Natural killer cell (primary cell): ENCODE results near the gene FASTKD3. TPM values are rescaled to one million over a fixed set of nuclear protein-coding genes. Genes with fewer than 3 reads are reported as not detected.

ENCODE experiments used
- ATAC-seq, 3 donors: fragments of 150-1000 bp in 2 of 3; fragments of 200-7000 bp in 1 of 3; cut with Tn5 transposase; 1 replicate in 1 of 3; 2 replicates in 2 of 3; pipeline ENCODE4 v1.10.0; 2021; ENCODE audit warnings: mild to moderate bottlenecking in 2 of 3, moderate library complexity in 2 of 3
- DNase-seq, 2 donors: peaks; one replicate each; pipeline versions ENCODE4 v3.0.0 to v3.0.0-alpha.2; 2013 to 2021; ENCODE audit warnings: mixed read lengths in 1 of 2
- H3K27ac ChIP-seq: one replicate; pipeline ENCODE4 v1.5.1; 2013; ENCODE audit warnings: mild to moderate bottlenecking, low read length
- H3K27me3 ChIP-seq: one replicate; pipeline ENCODE4 v1.6.1; 2013; ENCODE audit warnings: low read length; ENCODE audit not compliant: control insufficient read depth, insufficient read depth
- H3K36me3 ChIP-seq: one replicate; pipeline ENCODE4 v1.6.1; 2013; ENCODE audit warnings: low read length; ENCODE audit not compliant: control insufficient read depth, insufficient read depth
- H3K4me1 ChIP-seq: one replicate; pipeline ENCODE4 v1.6.1; 2013; ENCODE audit warnings: low read length; ENCODE audit not compliant: control insufficient read depth, insufficient read depth
- H3K4me3 ChIP-seq: one replicate; pipeline ENCODE4 v1.5.1; 2013; ENCODE audit warnings: low read length
- H3K9me3 ChIP-seq: one replicate; pipeline ENCODE4 v1.6.1; 2013; ENCODE audit warnings: low read length; ENCODE audit not compliant: control insufficient read depth, insufficient read depth
- H3K27ac Mint-ChIP-seq, 2 donors: one replicate each; pipeline ENCODE4 v1.8.0; 2022; ENCODE audit warnings: mild to moderate bottlenecking in 2 of 2, mixed read lengths in 2 of 2, moderate library complexity in 1 of 2
- H3K27me3 Mint-ChIP-seq, 2 donors: one replicate each; pipeline ENCODE4 v1.8.0; 2022; ENCODE audit warnings: low read depth in 2 of 2, mixed read lengths in 2 of 2
- H3K36me3 Mint-ChIP-seq: one replicate; pipeline ENCODE4 v1.8.0; 2022; ENCODE audit warnings: mixed read lengths
- H3K4me1 Mint-ChIP-seq, 2 donors: one replicate each; pipeline ENCODE4 v1.8.0; 2022; ENCODE audit warnings: mixed read lengths in 2 of 2
- H3K4me3 Mint-ChIP-seq: one replicate; pipeline ENCODE4 v1.8.0; 2022; ENCODE audit warnings: mild to moderate bottlenecking, moderate library complexity, mixed read lengths
- H3K9me3 Mint-ChIP-seq, 2 donors: one replicate each; pipeline ENCODE4 v1.8.0; 2022; ENCODE audit warnings: mixed read lengths in 2 of 2
- CTCF ChIP-seq: fragments of 200-600 bp; IDR thresholded peaks from one replicate; pipeline ENCODE4 v1.8.0; 2022; ENCODE audit warnings: antibody characterized with exemption
- WGBS: methylation state at CpG from one replicate; pipeline ENCODE4 v1.1.7; 2013; ENCODE audit warnings: missing lambda C conversion rate; ENCODE audit not compliant: insufficient coverage; 5-methylcytosine and 5-hydroxymethylcytosine counted together
- intact Hi-C: fragments of 100-400 bp; cut with micrococcal nuclease; formaldehyde crosslinking; loops from one replicate; pipeline ENCODE4 v1.14.2; 2022
- total RNA-seq, 4 donors: library from RNA; stranded (reverse); fragments of 120-200 nt in 1 of 4; gene quantifications; one replicate each; pipeline versions ENCODE4 v1.2.3 to v1.2.4, GENCODE V29; 2013 to 2022

FASTKD3 gene
- total RNA-seq, 3 donors from 2014 or later (not counting 1 experiment from before 2014, with no cell fraction given) = 8.0 to 10.6 (median 8.6) TPM

DNA sequence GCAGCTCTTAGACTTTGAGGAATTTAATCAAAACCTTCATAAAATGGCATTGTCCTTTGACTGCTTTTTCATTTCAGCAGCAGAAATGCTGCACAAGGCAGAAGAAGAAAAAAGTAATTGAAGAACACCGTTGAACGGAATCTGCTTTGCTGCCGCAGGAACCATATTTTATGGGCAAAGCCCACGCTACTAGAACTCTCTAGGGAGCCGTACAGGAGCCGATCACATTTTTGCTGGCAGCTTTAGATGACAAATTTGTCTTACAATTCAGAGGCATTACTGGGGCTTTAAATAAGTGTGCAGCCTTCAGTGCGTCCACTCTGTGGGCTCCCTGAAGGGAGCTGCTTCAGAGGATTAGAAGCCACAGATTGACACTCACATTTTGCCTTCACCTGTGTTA is 23.3 kb downstream of the FASTKD3 start:
- no peak overlapping the region for H3K27ac ChIP-seq
- H3K9me3 ChIP-seq = no peaks in the 10 kb centered on the region
- no peaks in the 10 kb centered on the region for H3K36me3 ChIP-seq
- H3K4me1 ChIP-seq = peaks cover 11% of the 10 kb centered on the region
- intact Hi-C loops = no loop called here
- H3K27me3 Mint-ChIP-seq = peaks cover 25 to 27% of the 10 kb centered on the region in 2 donors
- H3K4me3 ChIP-seq = no peak overlapping the region
- no peaks in the 10 kb centered on the region for H3K9me3 Mint-ChIP-seq
- H3K4me3 Mint-ChIP-seq = no peak overlapping the region
- no peak overlapping the region for H3K27ac Mint-ChIP-seq
- DNase-seq (no peak), ATAC-seq (no peak)
- TF ChIP-seq CTCF = no peak
- H3K36me3 Mint-ChIP-seq = no peaks in the 10 kb centered on the region
- peaks cover 0 to 10% of the 10 kb centered on the region in 2 donors for H3K4me1 Mint-ChIP-seq
- peaks cover 8% of the 10 kb centered on the region for H3K27me3 ChIP-seq
- whole genome bisulfite sequencing = 93% methylated on average over 7 of the region's 7 CpGs

- DNase-seq = no peak
These were observed 23.9 kb downstream of the FASTKD3 start for GRCh38 chr5:7844901-7845300.

GRCh38 chr5:7842531-7842930 is 26.3 kb downstream of the FASTKD3 start:
- no peaks in the 10 kb centered on the region for H3K36me3 Mint-ChIP-seq
- no peak for DNase-seq
- Histone ChIP-seq H3K27ac (no peak overlapping the region), H3K4me1 (no peaks in the 10 kb centered on the region), H3K4me3 (no peak overlapping the region), H3K9me3 (no peaks in the 10 kb centered on the region), H3K36me3 (no peaks in the 10 kb centered on the region), H3K27me3 (no peaks in the 10 kb centered on the region)
- no peak overlapping the region for H3K27ac Mint-ChIP-seq
- H3K9me3 Mint-ChIP-seq = no peaks in the 10 kb centered on the region
- no peak for ATAC-seq
- H3K4me1 Mint-ChIP-seq = no peaks in the 10 kb centered on the region
- H3K4me3 Mint-ChIP-seq = no peak overlapping the region
- no peak for TF ChIP-seq CTCF
- WGBS = 71% methylated on average over 2 of the region's 2 CpGs
- intact Hi-C loops = no loop called here
- H3K27me3 Mint-ChIP-seq = peaks cover 22 to 37% of the 10 kb centered on the region in 2 donors

More at GRCh38 chr5:7844901-7845300, 23.9 kb downstream of the FASTKD3 start:
- no peak overlapping the region for H3K27ac ChIP-seq
- Mint-ChIP-seq H3K27ac (no peak overlapping the region), H3K9me3 (no peaks in the 10 kb centered on the region), H3K4me1 (peaks cover 0 to 8% of the 10 kb centered on the region in 2 donors), H3K27me3 (peaks cover 24 to 30% of the 10 kb centered on the region in 2 donors), H3K36me3 (no peaks in the 10 kb centered on the region), H3K4me3 (no peak overlapping the region)
- intact Hi-C loops = no loop called here
- H3K4me1 ChIP-seq = peaks cover 6% of the 10 kb centered on the region
- no peak for ATAC-seq
- no peak for TF ChIP-seq CTCF
- no peak overlapping the region for H3K4me3 ChIP-seq
- H3K36me3 ChIP-seq = no peaks in the 10 kb centered on the region
- H3K27me3 ChIP-seq = peaks cover 5% of the 10 kb centered on the region
- H3K9me3 ChIP-seq = no peaks in the 10 kb centered on the region

DNA sequence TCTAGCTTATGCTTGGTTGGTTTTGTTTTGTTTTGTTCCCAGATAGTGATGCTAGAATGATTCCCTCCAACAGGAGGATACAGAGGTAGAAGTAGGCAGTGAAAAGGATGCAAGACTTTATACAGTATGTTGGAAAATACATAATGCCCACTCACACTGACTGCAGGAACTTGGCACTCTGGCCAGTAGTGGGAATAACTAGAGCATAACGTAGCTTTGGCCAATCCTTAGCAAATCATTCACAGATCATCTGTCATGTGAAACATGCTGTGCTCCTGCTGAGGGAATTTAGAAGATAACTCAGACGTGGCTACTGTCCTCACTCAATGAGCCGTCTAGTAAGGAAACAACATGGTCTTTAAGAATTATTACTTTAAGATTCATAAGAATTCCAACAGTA is 31.4 kb downstream of the FASTKD3 start:
- Histone ChIP-seq H3K27me3 (no peaks in the 10 kb centered on the region), H3K9me3 (no peaks in the 10 kb centered on the region), H3K4me3 (no peak overlapping the region), H3K4me1 (no peaks in the 10 kb centered on the region), H3K27ac (no peak overlapping the region), H3K36me3 (no peaks in the 10 kb centered on the region)
- H3K36me3 Mint-ChIP-seq = no peaks in the 10 kb centered on the region
- intact Hi-C loops = no loop called here
- H3K27me3 Mint-ChIP-seq = peaks cover 14 to 32% of the 10 kb centered on the region in 2 donors
- DNase-seq (no peak), ATAC-seq (no peak)
- H3K27ac Mint-ChIP-seq = no peak overlapping the region
- no peak overlapping the region for H3K4me3 Mint-ChIP-seq
- TF ChIP-seq CTCF = no peak
- WGBS = 79% methylated on average over 3 of the region's 3 CpGs
- no peaks in the 10 kb centered on the region for H3K4me1 Mint-ChIP-seq
- H3K9me3 Mint-ChIP-seq = no peaks in the 10 kb centered on the region
